IMR-90 (cell line): ENCODE measurements around the gene PLCB4. TPM values are rescaled to one million over a fixed set of nuclear protein-coding genes. Genes with fewer than 3 reads are reported as not detected.
A peak's percentile ranks its signal among the peaks of the same experiment; 100 is the strongest.

Experiments
- ATAC-seq: fragments of 200-7000 bp; cut with Tn5 transposase; 2 replicates; pipeline ENCODE4 v1.9.1; 2020; ENCODE audit warnings: low read depth, mild to moderate bottlenecking, moderate library complexity
- BruUV-seq: library from RNA; stranded (reverse); fragments of 400-500 nt; replicated peaks from 2 replicates; lab custom pipeline; 2021; lab: Mats Ljungman, UMichigan
- CTCF ChIA-PET: fragments of 300-600 bp; formaldehyde crosslinking; extraction: SDS; loops from one replicate; lab custom pipeline; 2021; ENCODE audit warnings: antibody characterized with exemption; lab: Yijun Ruan, JAX
- POLR2A ChIA-PET: fragments of 300-600 bp; sonication (Branson Sonifier 250); formaldehyde crosslinking; loops from one replicate; lab custom pipeline; 2022; ENCODE audit warnings: antibody characterized with exemption; ENCODE audit not compliant: unreplicated experiment; lab: Charles Lee
- DNase-seq: peaks from one replicate; pipeline ENCODE4 v3.0.0; 2013
- H2AFZ ChIP-seq: replicated peaks from 2 replicates; pipeline ENCODE3; 2013; ENCODE audit warnings: low read length, mild to moderate bottlenecking; ENCODE audit not compliant: poor library complexity
- H2AK5ac ChIP-seq: 2 replicates; pipeline ENCODE4 v1.6.1; 2013; ENCODE audit warnings: low read depth, low read length, inconsistent platforms
- H2AK9ac ChIP-seq: replicated peaks from 2 replicates; pipeline ENCODE3; 2013; ENCODE audit warnings: mild to moderate bottlenecking, low read depth, low read length, moderate library complexity; ENCODE audit not compliant: poor library complexity
- H2BK120ac ChIP-seq: 2 replicates; pipeline ENCODE4 v1.6.1; 2013; ENCODE audit warnings: low read depth, low read length, inconsistent platforms
- H2BK15ac ChIP-seq: 3 replicates; pipeline ENCODE4 v1.6.1; 2013; ENCODE audit warnings: low read depth, low read length, inconsistent platforms
- H2BK20ac ChIP-seq: 2 replicates; pipeline ENCODE4 v1.6.1; 2013; ENCODE audit warnings: low read depth, mild to moderate bottlenecking, inconsistent platforms, low read length, moderate library complexity
- H2BK5ac ChIP-seq: 2 replicates; pipeline ENCODE4 v1.6.1; 2013; ENCODE audit warnings: mild to moderate bottlenecking, low read depth, low read length, inconsistent platforms; ENCODE audit not compliant: poor library complexity, severe bottlenecking
- H3K14ac ChIP-seq: replicated peaks from 2 replicates; pipeline ENCODE4 v1.6.1; 2013; ENCODE audit warnings: low read depth, low read length, inconsistent platforms
- H3K18ac ChIP-seq: 2 replicates; pipeline ENCODE4 v1.6.1; 2013; ENCODE audit warnings: low read depth, low read length, control low read depth
- H3K23ac ChIP-seq: 2 replicates; pipeline ENCODE4 v1.6.1; 2013; ENCODE audit warnings: low read depth, low read length, inconsistent platforms
- H3K27ac ChIP-seq: 2 replicates; pipeline ENCODE4 v1.5.1; 2013; ENCODE audit warnings: mild to moderate bottlenecking, control low read depth, low read length; ENCODE audit not compliant: insufficient read depth
- H3K27me3 ChIP-seq: 2 replicates; pipeline ENCODE4 v1.6.1; 2013; ENCODE audit warnings: low read length; ENCODE audit not compliant: control insufficient read depth, insufficient read depth
- H3K36me3 ChIP-seq: 2 replicates; pipeline ENCODE4 v1.6.1; 2013; ENCODE audit warnings: low read length, mixed read lengths; ENCODE audit not compliant: control insufficient read depth, insufficient read depth
- H3K4ac ChIP-seq: 2 replicates; pipeline ENCODE4 v1.6.1; 2013; ENCODE audit warnings: low read depth, low read length, inconsistent platforms
- H3K4me1 ChIP-seq: 2 replicates; pipeline ENCODE4 v1.6.1; 2013; ENCODE audit warnings: low read length, mixed read lengths; ENCODE audit not compliant: control insufficient read depth, insufficient read depth
- H3K4me2 ChIP-seq: 2 replicates; pipeline ENCODE4 v1.6.1; 2013; ENCODE audit warnings: low read depth, mild to moderate bottlenecking, control low read depth, low read length, moderate library complexity
- H3K4me3 ChIP-seq: 2 replicates; pipeline ENCODE4 v1.5.1; 2013; ENCODE audit warnings: low read depth, mild to moderate bottlenecking, control low read depth, low read length, moderate library complexity; ENCODE audit not compliant: insufficient read depth
- H3K56ac ChIP-seq: 2 replicates; pipeline ENCODE4 v1.6.1; 2013; ENCODE audit warnings: low read length, inconsistent platforms; ENCODE audit not compliant: insufficient read depth; ENCODE audit errors: extremely low read depth
- H3K79me1 ChIP-seq, 2 experiments: 2 replicates each; pipeline ENCODE4 v1.6.1; 2013; ENCODE audit warnings: low read length in 2 of 2, inconsistent platforms in 1 of 2, low read depth in 1 of 2
- H3K9ac ChIP-seq: 2 replicates; pipeline ENCODE4 v1.6.1; 2013; ENCODE audit warnings: low read depth, low read length, control low read depth
- H3K9me1 ChIP-seq: 2 replicates; pipeline ENCODE4 v1.6.1; 2013; ENCODE audit warnings: low read length, inconsistent platforms; ENCODE audit not compliant: insufficient read depth
- H3K9me3 ChIP-seq: 2 replicates; pipeline ENCODE4 v1.6.1; 2013; ENCODE audit warnings: low read length; ENCODE audit not compliant: control insufficient read depth, insufficient read depth
- H4K20me1 ChIP-seq: 2 replicates; pipeline ENCODE4 v1.6.1; 2013; ENCODE audit warnings: low read length, inconsistent platforms; ENCODE audit not compliant: insufficient read depth
- H4K5ac ChIP-seq: 2 replicates; pipeline ENCODE4 v1.6.1; 2013; ENCODE audit warnings: mild to moderate bottlenecking, low read depth, low read length, control low read depth
- H4K8ac ChIP-seq, 2 experiments: 2 replicates each; pipeline ENCODE4 v1.6.1; 2013; ENCODE audit warnings: low read depth in 2 of 2, low read length in 2 of 2, control low read depth in 1 of 2, inconsistent platforms in 1 of 2
- H4K91ac ChIP-seq: 2 replicates; pipeline ENCODE4 v1.6.1; 2013; ENCODE audit warnings: low read depth, low read length, inconsistent platforms; ENCODE audit not compliant: insufficient read depth
- CEBPB ChIP-seq: IDR thresholded peaks from 2 replicates; pipeline ENCODE4 v1.6.1; 2012; ENCODE audit warnings: low read depth, low read length, improper control_type of control experiment
- FOS ChIP-seq: fragments of 150-350 bp; IDR thresholded peaks from 2 replicates; pipeline ENCODE4 v1.6.1; 2016; ENCODE audit warnings: low read depth, low read length
- MXI1 ChIP-seq: IDR thresholded peaks from 2 replicates; pipeline ENCODE4 v1.6.1; 2012; ENCODE audit warnings: low read depth, mild to moderate bottlenecking, low read length, moderate library complexity, borderline replicate concordance
- USF2 ChIP-seq: fragments of 150-350 bp; IDR thresholded peaks from 2 replicates; pipeline ENCODE4 v1.6.1; 2017; ENCODE audit warnings: mild to moderate bottlenecking, antibody characterized with exemption, low read length, low read depth
- WGBS, 2 experiments: methylation state at CpG; one replicate each; pipeline versions ENCODE4 v1.1.5 to v1.1.7; 2013; ENCODE audit warnings: missing lambda C conversion rate in 2 of 2; ENCODE audit not compliant: insufficient read length in 1 of 2; ENCODE audit errors: extremely low coverage in 2 of 2; 5-methylcytosine and 5-hydroxymethylcytosine counted together
- dilution Hi-C: fragments of 300-500 bp; cut with HindIII; formaldehyde crosslinking; loops from one replicate; pipeline ENCODE4 v1.14.3; 2018; ENCODE audit warnings: low sequenced_read_pairs; ENCODE audit not compliant: unreplicated experiment
- in situ Hi-C: fragments of 300-500 bp; cut with MboI; formaldehyde crosslinking; loops from 3 replicates; pipeline ENCODE4 v1.14.3; 2019; ENCODE audit warnings: low sequenced_read_pairs, inconsistent platforms, mixed read lengths
- intact Hi-C: fragments of 100-400 bp; cut with micrococcal nuclease; formaldehyde crosslinking; loops from 2 replicates; pipeline ENCODE4 v1.10.0; 2022
- polyA plus RNA-seq, 3 experiments: library from polyadenylated mRNA; depleted of rRNA; stranded (reverse); fragments of >200 nt; gene quantifications; 2 replicates each; pipeline ENCODE4 v1.2.3, GENCODE V29; 2012; ENCODE audit warnings: low replicate concordance in 1 of 3
- total RNA-seq: library from RNA; depleted of rRNA; stranded (reverse); fragments of >200 nt; gene quantifications from 2 replicates; pipeline ENCODE4 v1.2.3, GENCODE V29; 2012

The PLCB4 gene
- total and polyA plus RNA-seq, 2 of the 4 experiments (the other 2 are of a cell fraction) = 12.5 to 24.0 TPM

DNA sequence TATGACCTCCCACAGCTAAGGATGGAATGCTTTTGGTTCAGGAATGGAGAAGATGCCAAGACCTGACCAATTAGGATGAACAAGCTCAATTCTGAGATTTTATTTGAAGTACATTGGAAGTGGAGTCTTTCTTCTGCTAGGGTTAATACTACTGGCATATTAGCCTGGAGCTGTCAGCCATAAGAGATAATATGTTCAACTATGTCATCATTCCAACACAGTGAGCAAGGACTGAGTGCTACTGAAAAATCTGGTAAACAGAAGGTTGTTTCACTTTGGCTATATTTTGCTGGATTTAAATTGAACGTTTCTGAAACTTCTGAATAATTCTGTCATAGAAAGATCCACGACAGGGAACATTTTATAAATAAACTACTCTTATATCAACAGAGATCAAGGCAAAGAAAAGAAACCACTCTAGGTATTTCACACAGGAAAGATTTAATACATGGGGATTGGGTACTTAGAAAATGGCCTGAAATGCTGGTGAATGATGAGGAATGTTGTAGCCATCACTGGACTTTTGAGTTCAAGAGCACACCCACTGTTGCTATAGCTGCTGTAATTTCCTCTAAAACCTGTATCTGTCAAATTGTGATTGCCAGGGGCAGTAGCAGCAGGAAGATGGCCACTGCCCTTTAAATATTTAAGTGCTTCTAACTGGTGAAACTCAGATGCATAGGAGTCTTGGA, 200.5 kb downstream of the PLCB4 start:
- no peak overlapping the region for H4K5ac ChIP-seq
- ATAC-seq (peak; percentile 88), DNase-seq (peak; percentile 71)
- H2AFZ ChIP-seq = no peak overlapping the region
- H3K9ac ChIP-seq = no peak overlapping the region; the same call in 1 of the 2 replicates
- peaks cover 14% of the 10 kb centered on the region for H3K4me1 ChIP-seq
- no peak overlapping the region for H4K91ac ChIP-seq
- no TSS peak for BruUV-seq
- H2AK9ac ChIP-seq = no peak overlapping the region
- H2BK20ac ChIP-seq = 0 out of 2 replicates have a peak overlapping the region, but pooled peaks have one; percentile 35
- peak overlapping the region; percentile 85; the same call in 1 of the 2 replicates for H2AK5ac ChIP-seq
- peak overlapping the region; percentile 88 for H3K4me2 ChIP-seq
- H2BK120ac ChIP-seq = peak overlapping the region; percentile 68
- H3K9me1 ChIP-seq = peaks cover 10% of the 10 kb centered on the region
- H3K79me1 ChIP-seq = peaks cover 21 to 59% of the 10 kb centered on the region in 2 experiments
- TF ChIP-seq CEBPB (peak; percentile 48), FOS (no peak), MXI1 (no peak), USF2 (no peak)
- H3K27me3 ChIP-seq = no peaks in the 10 kb centered on the region
- peak overlapping the region; percentile 69 for H3K14ac ChIP-seq
- POLR2A ChIA-PET = no interaction called here
- dilution Hi-C loops (no loop called here), in situ Hi-C loops (no loop called here), intact Hi-C loops (loop anchor here (5.0 kb wide), 1 partner anchor 417 kb away; no protein-coding TSS in a partner anchor)
- WGBS, 2 experiments = no CpG with 5 or more reads among the region's 2 CpGs
- H3K36me3 ChIP-seq = no peaks in the 10 kb centered on the region; the same call in 1 of the 2 replicates
- peak overlapping the region; percentile 71; the same call in 1 of the 2 replicates for H3K18ac ChIP-seq
- peak overlapping the region; percentile 71 for H2BK5ac ChIP-seq
- H2BK15ac ChIP-seq = peak overlapping the region; percentile 59; the same call in 1 of the 3 replicates
- no peaks in the 10 kb centered on the region for H3K9me3 ChIP-seq
- CTCF ChIA-PET = interaction anchor here (0.6 kb wide), 1 partner anchor 55 kb away, joined by 3 read pairs; no protein-coding TSS in a partner anchor
- no peak overlapping the region for H3K4me3 ChIP-seq
- 0 out of 4 replicates have a peak overlapping the region, but pooled peaks of 1 of the 2 experiments have one; percentile 43 for H4K8ac ChIP-seq
- H4K20me1 ChIP-seq = peaks cover 7% of the 10 kb centered on the region; the same call in 1 of the 2 replicates
- peak overlapping the region; percentile 71; the same call in 1 of the 2 replicates for H3K27ac ChIP-seq
- peak overlapping the region; percentile 54; the same call in 1 of the 2 replicates for H3K56ac ChIP-seq
- H3K23ac ChIP-seq = peak overlapping the region; percentile 76
- peak overlapping the region; percentile 62; the same call in 1 of the 2 replicates for H3K4ac ChIP-seq
